CD4-positive, alpha-beta T cell treated with Interleukin-15 for 1 hour (primary cell): ENCODE measurements around the gene MRPL28.
"Not testable (repeated sequence)": the region's sequence is repeated elsewhere in the genome, so short reads cannot be mapped to it uniquely, and the experiment has no call there.

Source experiments
- DNase-seq: peaks from one replicate; pipeline ENCODE4 v3.0.0-alpha.2; 2020

Gene MRPL28

GRCh38 chr16:370443-370842 lies at the start of gene MRPL28:
TSS of gene MRPL28 (minus strand) at chr16:370538. CDS start at chr16:370218, 320 bp downstream.
- DNase-seq, result peak; percentile 94

- DNase-seq, result not testable (repeated sequence)
Observed at GRCh38 chr16:415170-415498, 44.8 kb upstream of the MRPL28 start.

GRCh38 chr16:414395-415169 lies 44.2 kb upstream of the MRPL28 start:
- DNase-seq, result no peak

- no peak for DNase-seq
Observed at GRCh38 chr16:411576-412265, 41.4 kb upstream of the MRPL28 start.

GRCh38 chr16:410516-411178 lies 40.3 kb upstream of the MRPL28 start:
- no peak for DNase-seq

- no peak for DNase-seq
Observed at GRCh38 chr16:407253-407652, 36.9 kb upstream of the MRPL28 start.

- no peak for DNase-seq
Observed at GRCh38 chr16:405548-406506, 35.5 kb upstream of the MRPL28 start.

GRCh38 chr16:404971-405486 lies 34.7 kb upstream of the MRPL28 start:
- no peak for DNase-seq

DNA sequence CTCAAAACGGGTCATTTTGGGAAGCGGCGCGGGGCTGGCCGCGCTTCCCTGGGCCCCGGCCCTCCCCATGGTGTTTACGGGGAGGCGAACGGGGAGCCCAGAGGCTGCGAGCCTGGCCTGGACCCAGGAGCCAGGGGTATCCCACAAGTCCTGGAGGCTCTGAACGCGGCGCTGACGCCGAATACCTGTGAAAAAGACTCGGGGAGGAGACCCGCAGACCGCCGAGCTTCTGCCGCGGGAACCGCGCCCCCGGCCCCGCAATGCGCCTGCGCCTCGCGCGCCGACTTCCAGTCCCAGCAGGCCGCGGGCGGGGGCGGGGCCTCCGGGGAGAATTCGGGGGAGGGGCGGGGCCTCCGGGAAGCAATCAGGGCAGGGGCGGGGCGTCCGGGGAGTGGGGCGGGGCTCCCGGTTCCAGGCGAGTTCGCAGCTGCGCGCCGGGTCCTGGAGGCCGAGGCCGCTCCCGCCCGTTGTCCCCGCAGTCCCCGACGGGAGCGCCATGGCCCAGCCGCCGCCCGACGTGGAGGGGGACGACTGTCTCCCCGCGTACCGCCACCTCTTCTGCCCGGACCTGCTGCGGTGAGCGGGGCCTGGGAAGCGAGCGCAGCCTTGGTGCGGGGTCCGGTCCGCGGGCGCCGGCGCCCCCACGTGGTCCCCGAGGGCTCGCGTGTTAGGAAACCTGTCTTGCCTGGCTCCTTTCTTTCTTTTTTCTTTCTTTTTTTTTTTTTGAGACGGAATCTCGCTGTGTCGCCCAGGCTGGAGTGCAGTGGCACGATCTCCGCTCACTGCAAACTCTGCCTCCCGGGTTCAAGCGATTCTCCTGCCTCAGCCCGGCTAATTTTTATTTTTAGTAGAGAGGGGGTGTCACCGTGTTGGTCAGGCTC lies 31.4 kb upstream of the MRPL28 start, which contains the start of gene DECR2:
Gene DECR2, plus strand, starts transcription at position 418 of the 881 bp plus-strand sequence. Its CDS starts 79 bp downstream, at position 497.
- DNase-seq, result peak; percentile 94

DNA sequence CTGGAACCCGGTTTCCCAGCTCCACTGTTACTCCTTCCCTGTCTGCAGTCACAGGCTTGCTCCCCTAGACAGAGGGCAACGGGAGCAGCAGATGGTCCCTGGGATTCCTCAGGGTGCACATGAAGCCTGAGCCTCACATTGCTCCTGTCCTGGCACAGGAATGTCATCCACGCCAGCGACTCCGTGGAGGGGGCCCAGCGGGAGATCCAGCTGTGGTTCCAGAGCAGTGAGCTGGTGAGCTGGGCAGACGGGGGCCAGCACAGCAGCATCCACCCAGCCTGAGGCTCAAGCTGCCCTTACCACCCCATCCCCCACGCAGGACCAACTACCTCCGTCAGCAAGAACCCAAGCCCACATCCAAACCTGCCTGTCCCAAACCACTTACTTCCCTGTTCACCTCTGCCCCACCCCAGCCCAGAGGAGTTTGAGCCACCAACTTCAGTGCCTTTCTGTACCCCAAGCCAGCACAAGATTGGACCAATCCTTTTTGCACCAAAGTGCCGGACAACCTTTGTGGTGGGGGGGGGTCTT lies 29.8 kb upstream of the MRPL28 start:
- DNase-seq, result no peak

DNA sequence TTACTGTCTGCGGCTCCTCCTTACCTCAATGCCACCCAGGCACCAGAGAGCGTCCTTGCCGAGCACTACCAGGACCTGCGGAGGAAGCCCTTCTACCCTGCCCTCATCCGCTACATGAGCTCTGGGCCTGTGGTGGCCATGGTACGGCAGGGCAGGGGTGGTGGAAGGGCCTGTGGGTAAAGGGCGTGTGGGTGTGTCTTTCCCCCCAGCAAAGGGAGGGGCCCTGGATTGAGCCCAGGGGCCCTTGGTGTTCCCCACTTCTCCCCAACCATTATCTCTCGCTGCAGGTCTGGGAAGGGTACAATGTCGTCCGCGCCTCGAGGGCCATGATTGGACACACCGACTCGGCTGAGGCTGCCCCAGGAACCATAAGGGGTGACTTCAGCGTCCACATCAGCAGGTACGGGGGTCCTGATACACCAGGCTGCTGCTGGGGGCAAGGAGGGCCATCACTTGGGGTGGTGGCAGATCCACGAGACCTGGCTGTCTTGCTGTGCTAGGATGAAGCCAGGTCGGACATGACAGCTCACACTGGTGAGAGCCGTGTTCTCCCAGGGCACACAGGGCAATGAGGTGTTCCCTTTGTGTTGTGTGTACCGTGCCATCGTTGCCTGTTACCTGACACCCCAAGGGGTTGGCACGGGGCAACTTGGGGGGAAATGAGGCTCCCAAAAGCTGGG lies 29.1 kb upstream of the MRPL28 start:
- DNase-seq, result no peak

DNA sequence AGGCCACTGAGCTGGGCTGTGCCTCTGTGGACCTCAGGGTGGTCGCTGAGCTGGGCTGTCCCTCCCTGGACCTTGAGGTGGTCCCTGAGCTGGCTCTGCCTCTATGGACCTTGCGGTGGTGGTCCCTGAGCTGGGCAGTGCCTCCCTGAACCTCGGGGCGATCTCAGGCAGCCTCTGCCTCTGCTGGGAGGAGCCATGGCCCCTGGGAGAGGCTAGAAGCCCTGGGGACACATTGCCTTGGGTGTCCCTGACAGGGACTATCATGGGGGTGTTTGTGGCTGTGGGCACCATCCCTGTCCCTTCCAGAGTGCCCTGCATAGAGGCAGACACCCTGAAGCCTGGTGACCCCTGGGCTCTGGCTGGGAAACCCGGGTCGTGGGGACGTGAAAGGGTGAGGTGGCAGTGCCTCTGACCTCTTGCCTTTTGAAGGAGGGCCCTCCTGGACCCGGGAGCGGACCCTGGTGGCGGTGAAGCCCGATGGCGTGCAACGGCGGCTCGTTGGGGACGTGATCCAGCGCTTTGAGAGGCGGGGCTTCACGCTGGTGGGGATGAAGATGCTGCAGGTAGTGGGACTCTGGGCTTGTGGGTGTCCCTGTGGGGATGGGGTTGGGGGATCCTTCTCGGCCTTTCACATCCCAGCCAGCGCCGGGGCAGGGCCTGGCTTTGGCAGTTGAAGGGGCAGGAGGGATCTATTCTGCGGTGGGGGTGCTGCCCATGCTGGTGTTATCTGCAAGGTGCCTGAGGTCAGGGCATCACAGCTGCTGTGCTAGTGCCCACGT lies 28.4 kb upstream of the MRPL28 start:
- DNase-seq, result no peak

GRCh38 chr16:397736-398332 lies 27.5 kb upstream of the MRPL28 start:
- peak; percentile 36 for DNase-seq

DNA sequence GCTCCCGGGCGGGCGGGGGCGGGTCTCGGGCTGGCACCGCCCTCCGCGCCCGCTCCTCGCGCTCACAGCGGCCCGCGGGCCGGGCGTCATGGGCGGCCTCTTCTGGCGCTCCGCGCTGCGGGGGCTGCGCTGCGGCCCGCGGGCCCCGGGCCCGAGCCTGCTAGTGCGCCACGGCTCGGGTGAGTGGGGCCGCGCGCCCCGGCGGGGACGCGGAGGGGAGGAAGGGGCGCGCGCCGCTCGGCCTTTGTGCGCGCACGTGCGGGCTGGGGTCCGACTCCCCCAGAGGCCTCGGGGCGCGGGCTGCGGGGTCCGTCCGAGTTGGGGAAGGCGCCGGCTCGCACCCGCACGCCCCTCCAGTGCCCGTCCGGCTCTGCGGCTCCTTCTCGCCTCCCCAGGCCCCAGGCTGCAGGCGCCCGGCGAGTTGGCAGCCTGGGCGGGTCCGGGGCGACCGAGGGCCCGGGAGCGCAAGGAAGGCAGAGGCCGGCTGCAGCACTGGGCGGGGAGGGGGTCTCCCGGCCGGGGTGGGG lies 26.9 kb upstream of the MRPL28 start, which contains the start of gene NME4:
Gene NME4, plus strand, starts transcription at position 65 of the 527 bp plus-strand sequence. Its CDS starts 24 bp downstream, at position 89.
- DNase-seq, result no peak

DNA sequence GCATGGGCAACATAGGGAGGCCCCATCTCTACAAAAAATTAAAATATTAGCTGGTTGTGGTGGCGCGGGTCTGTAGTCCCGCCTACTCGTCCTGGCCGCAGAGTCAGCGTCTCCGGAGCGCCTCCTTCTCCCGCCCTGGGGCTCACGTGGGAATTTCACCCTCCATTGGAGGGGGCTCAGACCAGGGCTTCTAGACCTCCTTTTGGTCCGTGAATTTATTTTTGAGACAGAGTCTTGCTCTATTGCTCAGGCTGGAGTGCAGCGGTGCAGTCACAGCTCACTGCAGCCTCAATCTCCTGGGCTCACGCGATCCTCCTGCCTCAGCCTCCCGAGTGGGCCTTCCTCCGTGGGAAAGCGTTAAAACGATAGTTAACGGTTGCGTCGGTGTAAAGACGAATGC lies 26.3 kb upstream of the MRPL28 start:
- no peak for DNase-seq

DNA sequence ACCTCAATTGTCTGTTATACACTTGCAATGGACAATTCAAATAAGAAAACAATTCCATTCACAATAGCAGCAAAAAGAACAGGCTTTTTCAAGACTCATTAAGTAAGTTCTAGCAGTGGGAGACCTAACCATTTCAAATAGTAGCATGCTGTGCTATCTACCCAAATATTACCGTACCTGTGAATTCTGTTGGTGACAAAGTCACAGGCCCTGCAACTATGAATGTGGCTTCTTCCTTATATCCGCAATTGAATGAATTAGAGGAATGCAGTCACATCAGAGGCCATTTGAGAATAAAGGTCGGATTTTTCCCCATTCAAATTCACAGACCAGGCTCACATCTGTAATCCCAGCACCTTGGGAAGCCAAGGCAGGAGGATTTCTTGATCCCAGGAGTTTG lies 25.9 kb upstream of the MRPL28 start:
- DNase-seq, result no peak

- peak; percentile 47 for DNase-seq
Observed at GRCh38 chr16:392450-393030, 22.2 kb upstream of the MRPL28 start.

- DNase-seq, result peak; percentile 80
Observed at GRCh38 chr16:391885-392335, 21.6 kb upstream of the MRPL28 start.
